Stimulated activated CD8-positive, alpha-beta memory T cell treated with anti-CD3 and anti-CD28 coated beads, Interleukin-7, amount 100 ng/mL, for 48 hours (primary cell): Measurements from ENCODE around the gene TSHZ2.
A peak's percentile ranks its signal among the peaks of the same experiment; 100 is the strongest.
"Not testable (repeated sequence)": the region's sequence is repeated elsewhere in the genome, so short reads cannot be mapped to it uniquely, and the experiment has no call there.

Experiments used
- DNase-seq, 2 donors: peaks; one replicate each; pipeline ENCODE4 v3.0.0-alpha.2; 2020; ENCODE audit warnings: low read depth in 1 of 2; ENCODE audit errors: extremely low read depth in 1 of 2

TSHZ2 gene

DNA sequence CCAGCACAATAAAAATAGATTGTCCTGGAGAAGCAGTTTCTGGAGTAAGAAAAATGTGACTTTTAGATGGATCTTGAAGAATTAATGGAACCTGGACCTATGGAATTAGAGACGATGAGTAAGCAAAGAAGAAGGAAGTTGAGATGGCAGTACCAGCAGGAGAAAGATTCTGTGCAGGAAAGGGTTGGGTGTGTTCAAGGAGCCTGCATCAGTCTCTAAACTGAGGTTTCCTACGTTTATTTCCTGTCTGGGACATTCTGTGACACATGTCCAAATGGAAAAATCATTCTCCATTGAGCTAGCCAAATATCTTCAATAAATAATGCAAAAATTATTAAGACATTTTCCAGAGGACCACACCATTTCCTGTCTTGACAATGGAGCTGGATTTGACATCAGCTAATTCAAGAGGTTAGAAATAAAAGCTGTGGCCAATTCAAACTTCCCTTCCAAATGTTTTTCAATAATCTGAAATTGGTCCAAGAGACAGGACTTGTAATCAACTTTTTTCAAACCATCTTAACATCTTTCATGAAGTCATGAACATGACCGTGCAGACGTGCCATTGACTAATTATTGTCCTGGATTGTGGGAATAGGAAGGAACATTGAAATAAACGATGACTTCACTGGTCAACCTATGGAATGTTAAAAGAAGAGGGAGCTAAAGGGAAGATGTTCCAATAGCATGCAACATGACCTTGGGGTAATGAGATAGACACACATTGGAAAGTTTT is 423.2 kb downstream of the TSHZ2 start:
- DNase-seq = no peak

DNA sequence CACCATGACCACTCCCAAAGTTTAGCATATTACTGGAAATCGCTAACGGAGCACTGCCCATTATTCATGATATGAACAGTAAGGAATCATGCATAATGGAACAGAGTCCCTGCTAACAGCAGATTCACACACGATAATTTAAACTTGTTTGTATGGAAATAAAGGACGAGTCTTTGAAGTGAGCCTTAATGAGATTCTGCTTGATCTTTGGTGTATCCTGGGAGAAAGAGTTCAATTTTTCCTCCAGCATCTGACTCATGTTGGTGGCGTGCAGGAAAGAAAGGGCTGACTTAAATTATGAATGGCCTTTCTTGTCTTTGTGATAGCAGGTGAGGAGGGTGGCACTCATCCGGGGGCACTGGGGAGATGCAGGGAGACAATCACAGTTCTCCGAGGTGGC is 426.9 kb downstream of the TSHZ2 start:
- DNase-seq = no peak

DNA sequence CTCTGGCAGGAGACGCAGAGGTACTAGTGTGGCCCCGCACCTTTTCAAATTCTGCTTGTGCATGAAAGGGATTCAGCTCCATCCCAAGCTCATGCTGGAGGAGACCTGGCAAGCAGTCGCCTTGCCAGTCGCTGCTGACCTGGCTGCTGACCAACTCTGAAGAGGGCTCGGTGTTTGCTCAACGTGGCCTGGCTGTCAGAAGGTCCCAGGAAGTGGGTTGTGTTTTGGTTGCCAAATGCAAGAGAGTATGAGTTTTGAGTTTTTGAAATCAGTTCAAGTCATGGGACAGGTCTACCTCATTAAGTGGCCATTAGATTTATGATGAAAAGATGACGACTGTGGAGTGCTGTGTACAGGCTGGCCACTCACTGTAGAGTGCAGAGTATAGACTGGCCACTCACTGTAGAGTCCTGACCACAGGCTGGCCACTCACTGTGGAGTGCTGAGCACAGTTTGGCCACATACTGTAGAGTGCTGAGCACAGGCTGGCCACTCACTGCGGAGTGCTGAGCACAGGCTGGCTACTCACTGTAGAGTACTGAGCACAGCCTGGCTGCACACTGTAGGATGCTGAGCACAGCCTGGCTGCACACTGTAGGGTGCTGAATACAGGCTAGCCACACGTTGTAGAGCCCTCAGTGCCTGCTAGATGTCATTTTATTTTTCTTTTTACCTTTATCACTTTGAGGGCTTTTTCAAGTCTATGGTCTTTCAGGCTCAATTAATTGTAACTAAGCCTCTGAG is 427.6 kb downstream of the TSHZ2 start:
- no peak for DNase-seq

DNA sequence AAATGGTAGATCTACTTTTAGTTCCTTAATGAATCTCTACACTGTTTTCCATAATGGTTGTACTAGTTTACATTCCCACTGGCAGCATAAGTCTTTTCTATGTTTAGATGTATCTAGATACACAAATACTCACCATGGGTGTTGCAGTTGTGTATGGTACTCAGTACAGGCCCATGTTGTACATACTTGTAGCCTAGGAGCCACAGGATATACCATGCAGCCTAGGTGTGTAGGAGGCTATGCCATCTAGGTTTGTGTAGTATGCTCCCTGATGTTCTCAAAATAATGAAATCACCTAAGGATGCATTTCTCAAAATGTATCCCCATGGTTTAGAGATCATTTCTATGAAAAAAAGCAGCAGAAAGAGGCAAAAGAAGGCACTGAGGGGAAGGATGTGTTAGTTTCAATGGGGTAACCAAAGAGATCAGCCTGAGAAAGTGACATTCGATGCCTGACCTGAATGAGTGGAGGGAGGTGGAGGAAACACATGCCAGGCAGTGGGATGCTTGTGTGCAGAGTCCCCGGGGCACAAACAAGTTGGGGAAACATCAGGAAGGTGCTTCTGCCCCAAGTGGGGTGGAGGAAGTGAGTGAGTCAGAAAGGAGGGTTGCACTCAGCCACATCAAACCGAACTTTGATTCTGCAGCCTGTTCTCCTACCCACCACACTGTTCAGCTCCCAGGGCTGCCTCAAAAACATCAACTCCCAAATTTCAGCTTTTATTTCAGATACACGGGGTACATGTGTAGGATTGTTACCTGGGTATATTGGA is 430.3 kb downstream of the TSHZ2 start:
- DNase-seq = no peak

DNA sequence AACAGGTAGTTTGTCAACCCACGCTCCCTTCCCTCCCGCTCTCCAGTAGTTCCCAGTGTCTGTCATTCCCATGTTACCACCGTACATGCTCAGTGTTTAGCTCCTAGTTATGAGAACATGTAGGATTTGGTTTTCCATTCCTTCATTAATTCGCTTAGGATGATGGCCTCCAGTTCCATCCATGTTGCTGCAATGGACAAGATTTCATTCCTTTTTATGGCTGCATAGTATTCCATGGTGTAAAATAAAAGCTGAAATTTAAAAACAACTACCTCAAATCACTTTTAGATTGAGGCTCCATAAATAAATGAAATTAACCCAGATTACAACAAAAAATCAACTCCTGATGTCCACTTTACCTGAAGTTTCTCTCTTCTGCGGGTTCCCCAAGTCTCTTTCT is 430.9 kb downstream of the TSHZ2 start:
- DNase-seq = no peak

DNA sequence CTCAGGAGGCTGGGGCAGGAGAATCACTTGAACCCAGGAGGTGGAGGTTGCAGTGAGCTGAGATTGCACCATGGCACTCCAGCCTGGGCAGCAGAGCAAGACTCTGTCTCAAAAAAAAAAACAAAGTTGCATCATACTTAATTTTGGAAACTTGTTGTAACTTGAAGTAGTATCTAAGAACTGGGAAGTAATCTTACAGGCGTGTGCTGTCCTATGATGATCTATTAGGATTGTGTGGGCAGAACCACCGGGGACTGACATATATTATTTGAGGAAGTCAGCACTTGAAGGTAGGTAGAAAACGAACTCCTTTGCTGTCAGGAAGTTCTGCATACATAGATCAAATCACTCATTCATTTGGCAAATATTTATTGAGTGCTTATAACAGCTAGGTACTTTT is 433.0 kb downstream of the TSHZ2 start:
- DNase-seq = no peak

DNA sequence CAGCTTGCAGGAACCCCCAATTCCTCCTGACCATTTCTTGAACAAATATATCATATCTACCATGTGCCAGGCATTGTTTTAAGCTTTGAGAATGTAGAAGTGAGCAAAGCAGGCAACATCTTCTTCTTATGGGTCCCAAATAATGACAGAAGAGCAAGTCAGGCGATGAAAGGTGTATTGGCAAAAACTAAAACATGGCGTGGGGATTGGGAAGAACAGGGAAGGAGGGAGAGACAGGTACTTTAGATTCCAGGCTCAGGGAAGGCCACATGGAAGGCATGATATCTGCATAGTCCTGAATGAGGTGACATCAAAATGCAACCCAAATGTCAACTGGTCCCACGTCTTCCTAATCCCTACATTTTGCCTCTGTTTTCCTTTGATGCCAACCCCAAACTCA is 434.4 kb downstream of the TSHZ2 start:
- no peak for DNase-seq

DNA sequence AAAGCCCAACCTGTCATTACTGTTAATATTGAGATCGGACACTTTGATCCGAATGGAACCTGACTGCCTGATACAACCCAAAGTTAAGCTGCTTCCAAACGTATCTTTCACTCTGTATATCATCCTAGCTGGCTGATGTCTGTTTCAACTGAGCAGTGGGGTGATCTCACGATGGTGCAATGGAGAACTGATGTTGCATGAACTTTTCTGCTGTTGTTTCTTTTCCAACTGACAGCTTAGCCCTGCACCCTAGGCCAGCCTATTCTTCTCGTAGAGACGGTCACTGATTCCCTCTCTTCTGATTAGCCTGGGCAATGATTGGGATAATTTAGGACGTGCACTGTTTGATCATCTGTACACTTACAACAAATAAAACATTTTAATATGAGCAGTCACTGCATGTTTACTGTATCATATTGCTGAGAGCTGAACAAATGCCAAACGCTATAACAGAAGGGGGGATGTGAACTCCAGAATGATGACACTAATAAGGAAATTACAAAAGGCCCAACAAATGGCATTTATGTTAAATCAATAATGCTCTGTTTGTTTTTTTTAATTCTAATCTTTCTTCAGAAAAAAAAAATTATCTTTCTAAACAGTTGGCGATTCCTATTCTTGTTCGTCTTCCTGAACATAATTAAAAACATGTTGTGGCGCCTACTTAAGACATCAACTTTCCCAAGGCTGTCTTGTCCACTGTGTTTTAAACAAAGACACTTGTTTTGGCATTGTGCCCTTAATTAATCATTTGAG is 436.7 kb downstream of the TSHZ2 start:
- no peak for DNase-seq

DNA sequence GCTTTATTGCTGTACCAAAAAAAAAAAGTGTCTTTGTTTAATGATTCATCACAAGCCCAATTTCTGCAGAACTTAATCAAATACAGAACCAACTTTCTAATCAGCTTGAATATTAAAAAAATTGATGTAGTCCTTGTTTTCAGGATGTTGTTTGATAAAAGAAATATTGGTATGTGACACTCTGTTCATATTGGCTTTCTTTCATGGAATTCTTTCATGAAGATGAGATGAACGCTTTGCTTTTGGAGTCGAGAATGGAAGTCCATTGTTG is 437.2 kb downstream of the TSHZ2 start:
- no peak for DNase-seq

DNA sequence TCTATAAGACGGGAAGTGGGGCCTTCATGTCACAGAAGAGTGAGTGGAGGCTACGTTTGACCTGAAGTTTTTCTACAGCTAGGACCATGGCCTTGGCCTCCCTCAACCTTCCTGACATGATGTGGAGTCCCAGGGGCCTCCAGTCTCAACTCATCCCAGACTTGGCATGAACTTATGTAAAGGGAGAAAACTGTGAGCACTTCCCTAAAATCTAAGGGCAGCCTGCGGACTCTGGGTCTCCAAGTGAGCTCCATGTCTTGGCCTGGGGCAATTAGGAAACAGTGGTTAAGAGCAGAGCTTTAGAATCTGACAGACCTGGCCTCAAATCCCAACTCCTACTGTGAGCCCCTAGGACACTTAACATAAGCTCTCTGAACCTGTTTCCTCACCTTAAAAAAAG is 439.0 kb downstream of the TSHZ2 start:
- DNase-seq = no peak

DNA sequence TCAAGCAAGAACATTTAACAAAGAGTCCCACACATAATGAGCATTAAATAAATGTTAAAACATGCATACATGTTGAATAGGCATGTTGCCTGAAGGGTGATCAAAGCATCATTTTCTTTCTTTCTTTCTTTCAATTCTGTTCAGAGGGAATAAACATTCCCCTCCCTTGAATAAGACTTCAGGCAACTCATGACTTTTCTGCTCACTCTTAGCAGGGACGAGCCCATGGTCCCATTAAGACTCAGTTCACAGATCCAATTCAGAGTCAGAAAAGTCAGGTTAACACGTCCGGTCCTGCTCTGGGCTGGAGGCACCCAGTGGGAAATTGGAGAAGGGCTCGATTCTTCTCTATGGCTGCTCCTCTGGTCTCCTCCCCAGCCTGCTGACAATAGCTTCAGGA is 439.7 kb downstream of the TSHZ2 start:
- no peak for DNase-seq

DNA sequence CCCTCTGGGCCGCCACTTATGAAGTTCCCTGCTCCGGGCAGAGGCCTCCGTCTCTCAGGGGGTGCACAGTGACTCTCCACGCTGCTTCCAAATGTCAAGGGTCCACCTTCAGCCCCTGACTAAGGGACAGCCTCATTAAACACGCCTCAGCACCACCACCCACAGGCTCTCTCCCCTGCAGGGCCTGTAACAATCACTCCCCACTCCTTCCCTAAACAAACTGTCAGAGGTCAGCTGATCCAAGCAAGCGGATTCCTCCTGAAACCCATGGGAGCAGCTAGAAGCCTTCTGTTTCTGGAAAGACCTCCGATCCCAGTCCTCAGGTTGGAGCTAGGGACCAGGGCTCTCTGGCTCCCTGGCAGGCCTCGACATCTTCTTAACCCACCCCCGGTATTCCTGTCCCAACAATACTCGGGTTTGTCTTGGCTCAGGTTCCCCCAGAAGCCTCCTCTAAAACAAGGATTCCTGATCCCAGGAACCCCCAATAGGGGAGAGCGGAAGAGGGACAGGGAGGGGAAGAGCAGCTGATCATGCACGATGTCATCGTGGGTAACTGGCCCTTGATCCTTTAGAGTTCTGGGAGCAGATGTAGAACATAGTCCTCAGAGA is 440.5 kb downstream of the TSHZ2 start:
- no peak for DNase-seq

DNA sequence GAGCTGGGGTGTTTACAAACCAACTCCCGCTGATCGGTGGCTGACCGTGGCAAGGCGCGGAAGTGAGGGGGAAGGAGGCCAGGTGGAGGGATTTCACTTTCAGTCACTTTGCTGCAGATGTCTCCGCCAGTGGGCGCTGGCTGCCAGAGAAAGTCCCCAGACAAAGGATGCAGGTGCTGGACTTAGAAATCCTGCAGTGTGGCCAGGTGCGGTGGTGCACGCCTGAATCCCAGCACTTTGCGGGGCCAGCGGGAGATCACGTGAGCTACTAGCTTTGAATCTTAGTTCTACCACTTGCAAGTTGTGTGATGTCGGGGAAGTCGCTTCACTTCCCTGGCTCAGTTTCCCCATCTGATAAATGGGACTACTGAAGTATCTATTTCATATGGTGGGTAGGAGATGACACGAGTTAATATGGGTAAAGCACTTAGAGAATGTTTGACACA is 441.1 kb downstream of the TSHZ2 start:
- peak; percentile 3 to 20 for DNase-seq

DNA sequence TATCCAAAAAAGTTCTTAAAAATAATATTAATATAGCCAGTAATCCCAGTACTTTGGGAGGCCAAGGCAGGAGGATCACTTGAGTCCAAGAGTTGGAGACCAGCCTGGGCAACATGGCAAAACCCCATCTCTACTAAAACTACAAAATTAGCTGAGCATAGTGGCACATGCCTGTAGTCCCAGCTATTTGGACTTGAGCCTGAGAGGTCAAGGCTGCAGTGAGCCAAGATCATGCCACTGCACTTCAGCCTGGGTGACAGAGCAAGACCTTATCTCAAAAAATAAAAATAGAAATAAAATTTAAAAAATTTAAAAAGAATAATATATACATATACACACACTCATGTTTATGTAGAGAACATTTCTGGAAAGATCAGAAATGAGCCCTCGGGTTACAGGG is 441.7 kb downstream of the TSHZ2 start:
- DNase-seq = not testable (repeated sequence)

DNA sequence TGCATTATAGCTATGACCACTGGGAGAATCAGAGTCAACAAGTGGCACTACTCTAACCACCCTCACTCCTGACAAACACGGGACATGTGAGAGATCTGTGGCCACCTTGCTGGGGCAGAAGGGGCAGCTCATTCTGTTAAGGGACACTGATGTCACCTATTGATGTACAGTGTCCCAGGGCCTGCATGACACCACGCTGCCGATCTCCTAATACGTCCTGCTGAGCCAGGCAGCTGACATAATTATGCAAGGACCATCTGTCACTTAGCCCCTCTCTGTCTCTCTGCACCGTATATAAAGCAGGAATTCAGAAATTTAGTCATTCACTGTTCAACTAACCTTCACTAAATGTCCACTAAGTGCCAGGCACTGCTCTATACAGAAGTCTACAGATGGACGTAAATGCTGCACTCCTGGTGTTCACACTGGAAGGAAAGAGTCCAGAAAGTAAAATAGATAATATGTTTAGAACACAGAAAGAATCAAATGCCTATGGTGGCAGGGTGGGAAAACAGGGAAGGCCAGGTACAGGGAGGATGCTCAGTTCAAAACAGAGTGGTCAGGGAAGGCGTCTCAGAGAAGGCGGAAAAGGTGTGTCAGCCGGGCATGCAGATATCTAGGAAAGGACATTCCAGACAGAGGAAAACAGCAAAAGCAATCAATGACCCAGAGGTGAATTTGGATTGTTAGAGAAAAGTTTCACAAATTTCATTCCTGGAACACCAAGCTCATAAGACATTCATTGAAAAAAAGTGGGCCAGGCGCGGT is 447.7 kb downstream of the TSHZ2 start:
- no peak for DNase-seq

DNA sequence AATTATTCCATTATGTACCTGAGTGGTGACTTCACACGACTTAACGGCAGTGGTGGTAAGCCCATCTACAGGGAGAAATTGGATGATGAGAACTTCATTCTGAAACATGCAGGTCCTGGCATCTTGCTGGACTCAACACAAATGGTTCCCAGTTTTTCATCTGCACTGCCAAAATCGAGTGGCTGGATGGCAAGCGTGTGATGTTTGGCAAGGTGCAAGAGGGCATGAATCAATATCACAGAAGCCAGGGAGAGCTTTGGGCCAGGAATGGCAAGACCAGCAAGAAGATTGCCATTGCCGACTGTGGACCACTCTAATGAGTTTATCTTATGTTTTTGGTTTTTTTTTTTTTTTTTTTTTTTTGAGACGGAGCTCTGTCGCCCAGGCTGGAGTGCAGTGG is 449.2 kb downstream of the TSHZ2 start:
- no peak for DNase-seq

DNA sequence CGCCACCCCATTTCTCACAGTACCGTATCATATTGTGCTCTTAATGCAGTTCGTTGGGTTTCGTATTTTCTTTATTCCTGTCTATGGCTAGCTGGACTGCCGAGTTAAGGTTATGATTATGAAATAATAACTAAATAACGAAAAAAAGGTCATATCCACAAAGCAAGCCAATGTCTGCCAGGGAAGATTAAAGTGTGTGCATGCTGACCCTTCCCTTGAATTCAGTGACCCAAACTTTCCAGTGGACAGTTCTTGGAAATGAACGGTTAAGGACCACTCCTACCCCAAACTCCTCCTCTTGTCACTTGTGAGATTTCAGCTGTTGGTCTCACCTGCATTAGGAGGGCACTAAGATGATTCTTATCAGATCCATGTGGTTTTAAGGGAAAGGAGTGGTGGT is 449.9 kb downstream of the TSHZ2 start:
- no peak for DNase-seq

DNA sequence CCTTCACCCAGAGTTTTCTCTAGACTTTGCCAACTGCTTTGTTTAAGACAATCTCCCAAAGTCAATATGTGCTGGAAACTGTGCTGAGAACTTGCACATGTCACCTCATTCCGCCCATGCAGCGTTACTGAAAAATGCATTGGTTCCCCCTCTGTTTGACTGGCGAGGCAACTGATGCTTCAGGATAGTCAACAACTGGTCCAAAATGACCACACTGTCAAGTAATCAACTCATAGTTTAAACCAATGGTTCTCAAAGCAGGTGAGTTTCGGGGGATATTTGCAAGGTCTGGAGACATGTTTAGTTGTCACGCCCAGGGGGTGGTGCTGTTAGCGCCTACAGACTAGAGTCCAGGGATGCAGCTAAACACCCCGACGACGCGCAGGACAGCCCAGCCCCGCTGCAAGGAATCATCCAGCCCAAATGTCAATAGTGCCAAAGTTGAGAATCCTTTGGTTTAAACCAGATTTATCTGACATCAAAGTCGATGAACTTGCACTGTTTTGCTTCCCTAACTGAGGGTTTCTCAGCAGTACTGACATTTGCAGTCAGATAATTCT is 451.5 kb downstream of the TSHZ2 start:
- DNase-seq = no peak

DNA sequence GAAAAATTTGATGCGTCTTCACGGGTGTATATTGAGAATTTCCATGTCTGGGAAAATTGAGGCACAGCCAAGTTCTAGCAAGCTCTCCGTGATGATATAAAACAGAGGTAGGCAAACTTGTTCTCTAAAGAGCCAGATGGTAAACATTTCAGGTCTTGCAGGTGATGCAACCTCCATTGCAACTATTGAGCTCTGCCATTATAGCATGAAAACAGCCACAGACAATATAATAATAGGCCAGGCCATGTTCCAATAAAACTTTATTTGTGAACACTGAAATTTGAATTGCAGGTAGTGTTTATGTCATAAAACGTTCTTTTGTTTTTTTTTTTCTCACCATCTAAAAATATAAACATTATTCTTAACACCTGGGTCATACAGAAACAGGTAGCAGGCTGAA is 453.3 kb downstream of the TSHZ2 start:
- DNase-seq = no peak

DNA sequence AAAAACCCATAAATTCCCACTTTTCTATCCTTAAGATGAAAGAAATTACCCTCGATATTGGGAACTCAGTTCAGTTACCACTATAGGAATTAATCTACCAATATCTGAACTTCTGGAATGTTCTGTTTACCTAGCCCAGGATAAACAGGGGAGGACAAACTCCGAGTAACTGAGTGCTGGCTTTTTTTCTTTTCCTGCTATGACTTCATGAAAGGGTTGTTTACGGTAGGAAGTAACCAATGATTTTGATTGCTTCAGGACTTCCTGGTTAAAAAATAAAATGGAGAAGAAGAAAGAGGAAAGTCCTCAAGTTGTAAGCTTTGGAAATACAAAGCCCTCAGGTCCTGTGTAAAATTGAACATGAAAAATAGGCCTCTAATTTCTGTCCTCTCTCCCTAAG is 453.8 kb downstream of the TSHZ2 start:
- DNase-seq = no peak
